SK-N-SH treated with all-trans-retinoic acid at 6 μM for 48 hours (cell line): Measurements from ENCODE around the gene HTR2A.
"Not testable (repeated sequence)": the region's sequence is repeated elsewhere in the genome, so short reads cannot be mapped to it uniquely, and the experiment has no call there.

Source experiments
- ATAC-seq: fragments of 200-7000 bp; cut with Tn5 transposase; 3 replicates; pipeline ENCODE4 v1.9.1; 2020; ENCODE audit warnings: mild to moderate bottlenecking, moderate library complexity
- ARNTL ChIP-seq: fragments of 450-650 bp; formaldehyde crosslinking; IDR thresholded peaks from 2 replicates; pipeline ENCODE4 v1.5.0; 2020; ENCODE audit warnings: low read depth, mild to moderate bottlenecking, moderate library complexity, borderline replicate concordance
- BACH2 ChIP-seq: fragments of 250-450 bp; sonication (Bioruptor Pico); IDR thresholded peaks from 2 replicates; pipeline ENCODE4 v1.9.0; 2021; ENCODE audit warnings: mild to moderate bottlenecking, borderline replicate concordance
- CREB5 ChIP-seq: fragments of 250-450 bp; sonication (Bioruptor Pico); IDR thresholded peaks from 2 replicates; pipeline ENCODE4 v1.5.1; 2020; ENCODE audit warnings: low read depth, mild to moderate bottlenecking, moderate library complexity
- CSDC2 ChIP-seq: fragments of 250-450 bp; sonication (Bioruptor Pico); IDR thresholded peaks from 2 replicates; pipeline ENCODE4 v1.5.0; 2020; ENCODE audit warnings: mild to moderate bottlenecking, moderate library complexity
- CSRNP3 ChIP-seq: fragments of 250-450 bp; sonication (Bioruptor Pico); IDR thresholded peaks from 2 replicates; pipeline ENCODE4 v1.5.1; 2021; ENCODE audit warnings: mild to moderate bottlenecking, moderate library complexity
- ESRRG ChIP-seq: fragments of 250-450 bp; sonication (Bioruptor Pico); IDR thresholded peaks from 2 replicates; pipeline ENCODE4 v1.6.1; 2021; ENCODE audit warnings: mild to moderate bottlenecking
- GLIS3 ChIP-seq: fragments of 250-450 bp; sonication (Bioruptor Pico); IDR thresholded peaks from 2 replicates; pipeline ENCODE4 v1.5.0; 2020; ENCODE audit warnings: mild to moderate bottlenecking, moderate library complexity
- OSR1 ChIP-seq: fragments of 250-450 bp; sonication (Bioruptor Pico); IDR thresholded peaks from 2 replicates; pipeline ENCODE4 v1.8.0; 2022; ENCODE audit warnings: moderate library complexity, mild to moderate bottlenecking, inconsistent platforms
- PATZ1 ChIP-seq: fragments of 250-450 bp; sonication (Bioruptor Pico); IDR thresholded peaks from 2 replicates; pipeline ENCODE4 v1.8.0; 2020; ENCODE audit warnings: mild to moderate bottlenecking, moderate library complexity, borderline replicate concordance
- POU6F1 ChIP-seq: fragments of 250-450 bp; sonication (Bioruptor Pico); IDR thresholded peaks from 2 replicates; pipeline ENCODE4 v1.8.0; 2021; ENCODE audit warnings: low read depth, mild to moderate bottlenecking, moderate library complexity, borderline replicate concordance
- PPARA ChIP-seq: fragments of 250-450 bp; sonication (Bioruptor Pico); IDR thresholded peaks from 2 replicates; pipeline ENCODE4 v1.5.0; 2020; ENCODE audit warnings: mild to moderate bottlenecking, borderline replicate concordance
- RARB ChIP-seq: fragments of 250-450 bp; sonication (Bioruptor Pico); IDR thresholded peaks from 2 replicates; pipeline ENCODE4 v1.8.0; 2021; ENCODE audit warnings: mild to moderate bottlenecking, moderate library complexity
- SNAI2 ChIP-seq: fragments of 250-450 bp; sonication (Bioruptor Pico); IDR thresholded peaks from 2 replicates; pipeline ENCODE4 v1.5.0; 2020; ENCODE audit warnings: mild to moderate bottlenecking, moderate library complexity
- TCF4 ChIP-seq: fragments of 250-450 bp; sonication (Bioruptor Pico); IDR thresholded peaks from 2 replicates; pipeline ENCODE4 v1.8.0; 2021; ENCODE audit warnings: mild to moderate bottlenecking, moderate library complexity, borderline replicate concordance
- TOX ChIP-seq: fragments of 250-450 bp; sonication (Bioruptor Pico); IDR thresholded peaks from 2 replicates; pipeline ENCODE4 v1.8.0; 2021; ENCODE audit warnings: mild to moderate bottlenecking, moderate library complexity, borderline replicate concordance
- TSHZ2 ChIP-seq: fragments of 250-450 bp; sonication (Bioruptor Pico); IDR thresholded peaks from 2 replicates; pipeline ENCODE4 v1.5.0; 2020; ENCODE audit warnings: mild to moderate bottlenecking, moderate library complexity
- ZC3H10 ChIP-seq: fragments of 250-450 bp; sonication (Bioruptor Pico); IDR thresholded peaks from 2 replicates; pipeline ENCODE4 v1.5.1; 2021; ENCODE audit warnings: mild to moderate bottlenecking, moderate library complexity
- ZFP3 ChIP-seq: fragments of 250-450 bp; sonication (Bioruptor Pico); IDR thresholded peaks from 2 replicates; pipeline ENCODE4 v1.5.0; 2020; ENCODE audit warnings: mild to moderate bottlenecking, moderate library complexity
- ZFP30 ChIP-seq: fragments of 450-650 bp; formaldehyde crosslinking; IDR thresholded peaks from 2 replicates; pipeline ENCODE4 v1.5.0; 2022; ENCODE audit warnings: mild to moderate bottlenecking, moderate library complexity
- ZNF8 ChIP-seq: fragments of 450-650 bp; formaldehyde crosslinking; IDR thresholded peaks from 2 replicates; pipeline ENCODE4 v1.5.0; 2020; ENCODE audit warnings: mild to moderate bottlenecking, moderate library complexity

The HTR2A gene

GRCh38 chr13:46812301-46812797, 84.5 kb downstream of the HTR2A start (continued):
- TF ChIP-seq POU6F1 (no peak), ZC3H10 (no peak), CSDC2 (CRISPR knock-in tag) (no peak), SNAI2 (no peak), TCF4 (CRISPR knock-in tag) (no peak), ESRRG (CRISPR knock-in tag) (no peak), ZNF8 (CRISPR knock-in tag) (no peak)

- TF ChIP-seq SNAI2: no peak
- ATAC-seq: no peak
Observed at GRCh38 chr13:46810440-46810839, 86.4 kb downstream of the HTR2A start.

- not testable (repeated sequence) for ATAC-seq
Observed at GRCh38 chr13:46804921-46805320, 91.9 kb downstream of the HTR2A start.

GRCh38 chr13:46804391-46804815, 92.5 kb downstream of the HTR2A start:
- TF ChIP-seq RARB (no peak), PATZ1 (no peak), PPARA (CRISPR knock-in tag) (no peak), GLIS3 (CRISPR knock-in tag) (no peak), TCF4 (CRISPR knock-in tag) (no peak), CSRNP3 (no peak), CSDC2 (CRISPR knock-in tag) (no peak), ZFP3 (CRISPR knock-in tag) (no peak), TSHZ2 (CRISPR knock-in tag) (no peak), SNAI2 (no peak), ESRRG (CRISPR knock-in tag) (no peak), ZC3H10 (no peak), CREB5 (CRISPR knock-in tag) (no peak), BACH2 (CRISPR knock-in tag) (no peak), ARNTL (no peak)
- peak; percentile 95 for ATAC-seq

GRCh38 chr13:46803586-46803985, 93.3 kb downstream of the HTR2A start:
- no peak for ATAC-seq
- TF ChIP-seq GLIS3 (CRISPR knock-in tag) (no peak), PPARA (CRISPR knock-in tag) (no peak), RARB (no peak), ZFP3 (CRISPR knock-in tag) (no peak), PATZ1 (no peak), OSR1 (no peak), SNAI2 (no peak), TCF4 (CRISPR knock-in tag) (no peak), TOX (CRISPR knock-in tag) (no peak), ZFP30 (no peak), ZC3H10 (no peak), ESRRG (CRISPR knock-in tag) (no peak), ARNTL (no peak)
